ACHN (cell line): ENCODE data around the gene RNF151.

ENCODE experiments used
- DNase-seq: peaks from one replicate; pipeline ENCODE4 v3.0.0-alpha.2; 2015
- in situ Hi-C: cut with HindIII; loops from 2 replicates; pipeline ENCODE4 v1.10.0; 2017; ENCODE audit warnings: low sequenced_read_pairs, low pct_ligation_motif_present, low pct_unique_long_range_greater_than_20kb

RNF151 gene

DNA sequence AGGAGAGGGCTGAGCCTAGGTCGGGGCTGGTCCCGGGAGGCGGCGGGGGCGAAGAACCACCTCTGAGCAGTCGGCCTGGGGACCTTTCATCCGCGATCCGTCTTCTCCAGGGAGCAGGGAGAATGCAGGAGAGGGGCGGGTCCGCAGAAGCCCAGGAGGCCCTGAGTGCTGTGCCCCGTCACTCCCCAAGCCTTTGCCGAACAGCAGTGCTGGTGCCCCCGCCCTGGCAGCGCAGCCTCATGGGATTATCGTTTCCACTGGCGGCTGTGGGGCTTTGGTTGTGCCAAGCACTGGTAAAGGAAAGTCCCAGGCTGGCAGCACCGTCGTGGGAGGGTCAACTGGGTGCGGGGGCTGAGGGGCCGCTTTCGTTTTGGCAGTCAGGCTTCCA lies 5.8 kb downstream of the RNF151 start:
- in situ Hi-C loops, result no loop called here
- peak; percentile 55 for DNase-seq

DNA sequence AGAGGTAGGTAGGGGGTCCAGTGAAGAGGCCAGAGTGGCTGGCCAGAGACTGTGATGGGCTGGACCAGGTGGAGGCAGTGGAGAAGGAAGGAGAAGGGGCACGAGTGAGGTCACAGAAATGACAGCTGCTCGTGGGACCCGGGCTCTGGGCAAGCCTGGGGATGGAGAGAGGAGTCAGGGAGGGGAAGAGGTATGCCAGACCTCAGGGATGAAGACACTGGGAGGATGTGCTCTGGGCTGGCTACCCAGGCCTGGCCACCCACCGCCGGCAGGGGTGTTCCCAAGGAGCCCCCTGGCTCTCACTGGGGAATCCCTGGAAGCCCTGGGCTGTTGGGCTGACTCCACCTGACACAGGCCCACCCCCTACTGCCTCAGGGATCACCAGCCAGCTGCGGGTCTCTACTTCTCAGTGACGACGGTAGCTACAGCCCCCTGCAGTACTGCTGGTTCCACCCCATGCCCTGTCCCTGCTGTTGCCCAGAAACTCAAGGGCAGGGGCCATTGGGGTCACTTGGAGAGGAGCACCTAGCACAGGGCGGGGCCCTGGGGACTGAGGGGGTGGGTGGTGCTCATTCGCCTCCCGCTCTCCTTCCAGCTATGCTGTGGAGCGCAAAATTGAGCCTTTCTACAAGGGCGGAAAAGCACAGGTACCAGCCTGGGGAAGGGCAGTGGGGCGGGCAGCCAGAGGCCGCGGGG lies 7.0 kb downstream of the RNF151 start:
- DNase-seq, result no peak
- in situ Hi-C loops, result no loop called here

DNA sequence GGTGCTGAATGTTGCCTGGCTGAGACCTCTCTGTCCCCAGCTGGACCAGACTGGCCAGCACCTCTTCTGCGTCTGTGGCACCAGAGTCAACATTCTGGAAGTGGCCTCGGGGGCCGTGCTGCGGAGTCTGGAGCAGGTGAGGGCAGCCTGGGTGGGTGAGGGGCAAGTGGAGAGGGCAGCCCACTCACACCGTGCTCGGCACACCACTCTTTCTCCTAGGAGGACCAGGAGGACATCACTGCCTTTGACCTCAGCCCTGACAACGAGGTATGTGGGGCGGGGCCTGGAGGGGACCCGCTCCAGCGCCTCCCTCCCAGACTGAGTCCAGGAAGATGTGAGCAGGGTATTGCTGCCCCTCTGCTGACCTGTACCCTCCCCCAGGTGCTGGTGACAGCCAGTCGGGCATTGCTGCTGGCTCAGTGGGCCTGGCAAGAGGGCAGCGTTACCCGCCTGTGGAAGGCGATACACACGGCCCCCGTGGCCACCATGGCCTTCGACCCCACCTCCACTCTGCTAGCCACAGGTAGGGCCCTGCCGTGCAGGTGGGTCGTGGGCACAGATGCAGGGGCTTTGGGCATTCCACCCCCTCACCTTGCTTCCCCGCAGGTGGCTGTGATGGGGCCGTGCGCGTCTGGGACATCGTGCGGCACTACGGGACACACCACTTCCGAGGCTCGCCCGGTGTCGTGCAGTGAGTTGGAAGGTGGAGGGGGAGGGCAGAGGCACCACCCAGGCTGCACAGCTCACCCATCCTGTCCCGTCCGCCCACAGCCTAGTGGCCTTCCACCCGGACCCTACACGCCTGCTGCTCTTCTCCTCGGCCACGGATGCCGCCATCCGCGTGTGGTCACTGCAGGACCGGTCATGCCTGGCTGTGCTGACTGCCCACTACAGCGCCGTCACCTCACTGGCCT lies 7.8 kb downstream of the RNF151 start:
- in situ Hi-C loops, result no loop called here
- no peak for DNase-seq

DNA sequence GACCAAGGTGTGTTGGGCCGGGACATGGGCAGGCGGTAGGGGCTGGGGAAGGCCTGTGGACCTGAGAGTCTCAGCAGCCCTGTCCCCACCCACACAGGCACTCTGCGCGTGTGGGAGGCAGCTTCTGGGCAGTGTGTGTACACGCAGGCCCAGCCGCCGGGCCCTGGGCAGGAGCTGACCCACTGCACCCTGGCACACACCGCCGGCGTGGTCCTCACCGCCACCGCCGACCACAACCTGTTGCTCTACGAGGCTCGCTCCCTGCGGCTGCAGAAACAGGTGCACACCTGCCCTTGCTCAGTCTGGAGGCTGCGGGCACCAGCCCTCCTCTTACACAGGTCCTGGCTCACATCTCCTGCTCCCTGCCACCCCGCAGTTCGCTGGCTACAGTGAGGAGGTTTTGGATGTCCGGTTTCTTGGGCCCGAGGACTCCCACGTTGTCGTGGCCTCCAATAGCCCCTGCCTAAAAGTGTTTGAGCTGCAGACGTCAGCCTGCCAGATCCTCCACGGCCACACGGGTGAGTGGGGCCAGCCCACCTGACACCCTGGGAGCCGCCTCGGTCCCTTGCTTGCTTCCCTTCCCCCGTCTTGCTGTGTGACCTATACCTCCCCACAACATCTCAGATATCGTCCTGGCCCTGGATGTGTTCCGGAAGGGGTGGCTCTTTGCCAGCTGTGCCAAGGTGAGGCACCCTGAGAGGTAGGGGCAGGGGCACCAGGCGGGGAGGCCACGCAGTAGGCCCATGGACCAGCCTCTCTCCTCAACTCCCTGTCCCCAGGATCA lies 9.0 kb downstream of the RNF151 start:
- no peak for DNase-seq

DNA sequence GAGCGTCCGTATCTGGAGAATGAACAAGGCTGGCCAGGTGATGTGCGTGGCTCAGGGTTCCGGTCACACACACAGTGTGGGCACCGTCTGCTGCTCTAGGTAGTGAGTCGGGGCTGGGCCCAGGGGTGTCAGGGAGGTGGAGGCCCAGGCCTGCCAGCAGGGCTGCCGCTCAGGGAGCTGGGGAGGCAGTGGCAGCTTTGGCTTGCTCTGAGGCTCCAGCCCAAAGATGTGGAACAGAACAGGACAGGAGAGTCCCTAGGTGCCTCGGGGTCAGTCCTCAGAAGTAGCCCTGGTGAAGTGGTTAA lies 9.5 kb downstream of the RNF151 start:
- in situ Hi-C loops, result no loop called here
- no peak for DNase-seq

More for the DNA sequence above, 9.0 kb downstream of the RNF151 start:
- in situ Hi-C loops, result no loop called here

DNA sequence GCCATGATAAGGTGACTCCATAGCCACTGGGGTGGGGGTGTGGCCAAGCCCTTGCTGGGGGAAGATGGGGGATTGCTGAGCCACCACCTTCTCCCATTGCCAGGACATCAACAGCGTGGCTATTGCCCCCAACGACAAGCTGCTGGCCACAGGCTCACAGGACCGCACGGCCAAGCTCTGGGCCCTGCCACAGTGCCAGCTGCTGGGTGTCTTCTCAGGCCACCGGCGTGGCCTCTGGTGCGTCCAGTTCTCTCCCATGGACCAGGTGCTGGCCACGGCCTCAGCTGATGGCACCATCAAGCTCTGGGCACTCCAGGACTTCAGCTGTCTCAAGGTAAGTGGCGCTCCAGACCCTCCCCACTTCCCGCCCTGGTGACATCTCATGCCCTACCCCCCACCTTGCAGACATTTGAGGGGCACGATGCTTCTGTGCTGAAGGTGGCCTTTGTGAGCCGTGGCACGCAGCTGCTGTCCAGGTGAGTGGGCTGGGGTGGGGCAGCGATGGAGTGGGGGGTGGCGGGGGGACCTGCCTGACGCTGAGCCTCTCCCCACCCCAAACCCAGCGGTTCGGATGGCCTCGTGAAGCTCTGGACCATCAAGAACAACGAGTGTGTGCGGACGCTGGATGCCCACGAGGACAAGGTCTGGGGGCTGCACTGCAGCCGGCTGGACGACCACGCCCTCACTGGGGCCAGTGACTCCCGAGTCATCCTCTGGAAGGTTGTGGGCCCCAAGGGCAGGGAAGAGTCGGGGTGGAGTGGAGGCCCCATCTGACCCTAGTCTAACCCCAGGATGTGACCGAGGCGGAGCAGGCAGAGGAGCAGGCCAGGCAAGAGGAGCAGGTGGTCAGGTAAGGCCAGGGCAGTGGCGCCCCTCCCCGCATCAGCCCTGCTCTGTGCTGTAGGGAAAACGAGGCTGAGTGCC lies 10.6 kb downstream of the RNF151 start:
- in situ Hi-C loops, result no loop called here
- no peak for DNase-seq

DNA sequence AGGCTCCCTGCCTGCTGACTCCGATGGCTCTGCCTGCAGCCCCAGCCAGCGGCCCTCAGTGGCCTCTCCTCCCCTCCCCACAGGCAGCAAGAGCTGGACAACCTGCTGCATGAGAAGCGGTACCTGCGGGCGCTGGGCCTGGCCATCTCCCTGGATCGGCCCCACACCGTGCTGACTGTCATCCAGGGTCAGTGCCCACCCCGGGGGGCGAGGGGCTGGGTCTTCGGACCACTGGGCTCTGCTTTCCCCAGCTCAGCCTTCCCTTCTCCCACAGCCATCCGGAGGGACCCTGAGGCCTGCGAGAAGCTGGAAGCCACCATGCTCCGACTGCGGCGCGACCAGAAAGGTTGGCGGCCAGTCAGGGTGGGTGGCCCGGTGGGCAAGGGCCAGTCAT lies 11.2 kb downstream of the RNF151 start:
- DNase-seq, result no peak
- in situ Hi-C loops, result no loop called here

DNA sequence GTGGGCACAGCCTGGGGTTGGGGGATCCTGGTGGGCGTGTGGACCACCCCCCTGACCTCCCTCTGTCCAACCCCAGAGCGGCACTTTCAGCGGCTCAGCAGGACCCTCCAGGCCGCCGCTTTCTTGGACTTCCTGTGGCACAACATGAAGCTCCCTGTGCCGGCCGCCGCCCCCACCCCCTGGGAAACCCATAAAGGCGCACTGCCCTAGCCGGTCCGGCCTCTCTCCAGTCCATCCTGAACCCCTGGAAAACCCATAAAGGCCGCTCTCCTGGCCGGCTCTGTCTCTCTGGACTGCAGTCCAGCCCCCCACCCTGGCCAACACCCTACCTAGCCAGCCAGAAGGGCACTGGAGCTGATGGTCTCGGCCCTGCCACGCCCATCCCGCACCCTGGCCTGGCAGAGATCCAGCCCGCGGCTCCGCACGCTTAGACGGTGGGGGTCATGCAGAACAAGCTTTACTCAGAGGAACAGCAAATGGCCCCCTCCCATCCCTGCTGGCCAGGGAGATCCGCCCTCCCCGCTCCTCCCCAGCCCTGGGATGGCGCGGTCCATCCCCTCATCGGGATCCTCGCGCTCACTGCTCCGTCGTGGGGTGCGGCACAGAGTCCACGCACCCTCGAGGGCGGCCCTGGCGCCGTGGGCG lies 11.9 kb downstream of the RNF151 start:
- in situ Hi-C loops, result no loop called here
- DNase-seq, result no peak

DNA sequence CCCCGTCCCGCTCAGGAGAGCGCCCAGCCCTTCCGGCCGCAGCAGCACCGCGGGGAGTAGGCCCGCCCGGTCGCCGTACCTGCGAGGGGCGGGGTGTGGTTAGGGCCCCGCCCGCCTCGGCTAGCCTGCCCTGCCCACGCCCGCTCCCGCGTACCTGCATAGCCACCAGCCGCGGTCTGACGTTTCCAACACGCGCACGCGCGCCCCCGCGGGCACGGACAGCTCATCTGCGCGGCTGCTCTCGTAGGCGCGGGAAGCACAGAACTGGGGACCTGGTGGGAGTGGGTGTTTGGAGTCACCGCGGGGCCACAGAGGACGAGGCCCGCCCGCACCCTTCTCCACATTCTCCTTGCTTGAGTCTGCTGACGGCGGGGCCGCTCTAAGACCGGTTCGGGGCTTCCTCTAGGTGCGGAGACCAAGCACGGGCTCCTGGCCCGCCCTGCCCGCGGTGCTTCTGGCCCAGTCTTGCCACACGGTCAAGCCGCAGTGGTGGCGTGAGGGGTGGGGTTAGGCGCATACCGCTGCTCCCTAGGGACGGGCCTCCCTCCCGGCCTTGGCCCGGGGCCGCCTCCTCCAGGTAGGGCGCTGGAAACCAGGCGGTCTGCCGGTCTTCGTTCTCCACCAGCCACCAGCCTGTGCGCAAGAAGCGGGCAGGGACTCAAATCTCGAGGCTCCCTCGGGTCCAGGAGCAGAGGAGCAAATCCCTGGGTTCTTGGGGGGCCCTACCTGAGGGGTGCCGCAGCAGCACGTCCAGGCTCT lies 12.8 kb downstream of the RNF151 start:
- in situ Hi-C loops, result no loop called here
- DNase-seq, result no peak

DNA sequence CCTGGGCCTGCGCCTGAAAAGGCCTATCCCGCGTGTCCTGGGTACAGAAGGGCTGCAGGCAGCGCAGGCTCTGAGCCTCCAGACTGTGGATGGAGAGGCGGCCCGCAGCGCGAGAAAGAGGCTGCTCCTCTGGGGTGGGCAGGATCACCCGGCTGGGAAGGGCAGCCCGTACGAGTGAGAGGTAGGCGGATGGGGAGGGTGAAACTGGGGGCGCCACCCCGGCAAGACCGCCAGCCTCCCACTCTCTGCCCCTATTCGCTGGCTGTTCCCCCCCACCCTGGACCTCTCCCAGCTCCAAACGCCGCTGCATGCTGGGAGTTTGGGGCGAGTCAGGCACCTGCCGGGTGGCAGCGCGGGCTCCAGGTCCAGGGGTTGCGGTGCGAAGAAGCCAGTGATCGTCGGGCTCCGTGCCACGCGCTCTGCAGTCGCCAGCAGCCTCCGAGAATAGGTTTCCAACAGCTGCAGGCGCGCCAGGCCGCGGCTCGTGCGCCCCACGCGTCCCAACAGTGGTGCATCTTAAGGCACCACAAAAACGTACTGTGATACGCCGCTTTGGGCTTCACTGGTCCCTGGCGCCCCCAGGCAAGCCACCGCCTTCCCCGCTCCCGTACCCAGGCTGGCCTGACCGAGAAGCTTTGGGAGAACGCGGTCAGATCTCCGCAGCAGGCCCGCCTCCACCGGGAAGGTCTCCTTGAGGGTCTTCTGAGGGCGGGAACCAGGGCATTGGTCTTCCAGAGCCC lies 13.5 kb downstream of the RNF151 start:
- in situ Hi-C loops, result no loop called here
- no peak for DNase-seq

DNA sequence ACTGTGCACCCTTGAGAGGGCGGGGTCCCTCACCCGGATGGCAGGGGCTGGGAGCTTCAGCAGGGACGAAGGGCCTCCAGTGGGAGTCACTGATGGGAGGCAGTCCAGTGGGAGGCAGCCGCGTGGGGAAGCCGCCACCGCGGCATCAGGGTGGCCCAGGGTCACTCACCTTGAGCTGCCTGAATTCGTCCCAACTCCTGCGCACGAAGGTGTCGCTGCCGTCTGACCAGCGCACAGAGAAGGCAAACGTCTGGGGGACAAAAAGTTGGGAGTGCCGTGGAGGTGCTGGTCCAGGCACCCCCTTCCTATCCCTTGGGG lies 14.1 kb downstream of the RNF151 start:
- DNase-seq, result no peak
- in situ Hi-C loops, result no loop called here

DNA sequence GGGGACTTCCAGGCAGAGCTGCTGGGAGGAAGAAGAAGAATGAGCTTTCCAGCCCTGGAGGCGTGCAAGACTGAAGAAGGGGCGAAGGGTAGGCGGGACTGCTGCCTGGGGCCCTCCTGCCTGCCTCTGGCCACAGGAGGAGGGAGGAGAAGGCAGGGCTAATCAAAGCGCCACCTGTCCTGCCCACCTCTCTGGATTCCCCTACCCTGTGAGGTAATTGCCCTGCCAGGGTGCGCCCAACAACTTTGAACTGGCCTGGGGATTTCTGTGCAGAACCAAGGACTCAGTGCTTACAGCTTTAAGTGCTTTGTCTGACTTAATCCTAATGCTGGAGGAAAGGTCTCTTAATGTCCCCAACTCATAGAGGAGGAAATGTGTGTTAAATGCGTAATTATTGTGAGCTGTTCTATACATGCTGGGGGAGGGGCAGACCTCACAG lies 14.8 kb downstream of the RNF151 start, which contains the start of gene NOXO1:
TSS of gene NOXO1 (minus strand) at position 72 of the 439 bp plus-strand sequence. CDS start 290 bp downstream, outside the sequence.
- no peak for DNase-seq

DNA sequence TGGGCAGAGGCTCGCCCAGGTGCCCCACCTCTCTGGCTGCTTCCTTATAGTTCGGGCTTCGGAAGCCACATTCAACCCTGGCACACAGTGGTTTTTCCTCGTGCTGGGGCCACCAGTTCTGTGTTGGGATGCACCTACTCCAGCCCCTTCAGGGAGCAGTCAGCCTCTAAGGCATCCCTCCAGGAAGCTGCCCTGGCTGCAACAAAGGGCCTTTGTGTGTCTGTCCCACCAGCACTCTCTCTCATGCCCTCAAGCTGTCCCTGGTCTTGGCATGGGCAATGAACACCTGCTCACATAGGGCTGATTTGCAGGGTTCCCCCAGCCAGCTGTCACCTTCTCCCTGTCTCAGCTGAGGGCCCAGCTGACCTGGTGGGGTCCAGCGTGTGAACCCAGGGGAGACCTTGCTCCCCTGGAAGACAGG lies 15.4 kb downstream of the RNF151 start:
- in situ Hi-C loops, result no loop called here
- no peak for DNase-seq

More for the DNA sequence above, 14.8 kb downstream of the RNF151 start, which contains the start of gene NOXO1:
- in situ Hi-C loops, result no loop called here

DNA sequence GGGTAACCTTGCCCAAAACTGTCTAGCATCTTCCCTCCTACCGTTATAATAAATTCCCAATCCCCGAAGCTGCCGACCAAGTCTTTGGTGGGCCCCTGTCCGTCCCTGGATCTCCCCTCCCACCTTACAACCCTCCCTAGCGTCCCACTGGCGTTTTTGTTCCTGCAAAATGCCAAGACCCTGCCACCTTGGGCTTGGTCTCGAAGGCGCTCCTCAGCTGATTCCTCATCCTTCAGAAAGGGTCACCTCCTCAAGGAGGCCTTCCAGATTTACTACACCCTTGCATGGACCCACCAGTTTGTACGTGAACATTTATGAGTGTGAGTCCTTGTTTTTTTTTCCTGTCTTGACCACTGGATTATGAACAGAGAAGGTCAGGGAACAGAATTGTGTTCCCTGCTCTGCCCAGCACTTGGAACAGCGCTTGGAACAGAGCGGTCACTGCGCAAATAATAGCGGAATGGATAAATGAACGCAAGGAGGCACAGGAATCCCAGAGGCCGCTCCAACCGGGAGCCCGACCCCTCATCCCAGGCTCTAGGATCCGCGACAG lies 16.4 kb downstream of the RNF151 start:
- in situ Hi-C loops, result no loop called here
- no peak for DNase-seq

DNA sequence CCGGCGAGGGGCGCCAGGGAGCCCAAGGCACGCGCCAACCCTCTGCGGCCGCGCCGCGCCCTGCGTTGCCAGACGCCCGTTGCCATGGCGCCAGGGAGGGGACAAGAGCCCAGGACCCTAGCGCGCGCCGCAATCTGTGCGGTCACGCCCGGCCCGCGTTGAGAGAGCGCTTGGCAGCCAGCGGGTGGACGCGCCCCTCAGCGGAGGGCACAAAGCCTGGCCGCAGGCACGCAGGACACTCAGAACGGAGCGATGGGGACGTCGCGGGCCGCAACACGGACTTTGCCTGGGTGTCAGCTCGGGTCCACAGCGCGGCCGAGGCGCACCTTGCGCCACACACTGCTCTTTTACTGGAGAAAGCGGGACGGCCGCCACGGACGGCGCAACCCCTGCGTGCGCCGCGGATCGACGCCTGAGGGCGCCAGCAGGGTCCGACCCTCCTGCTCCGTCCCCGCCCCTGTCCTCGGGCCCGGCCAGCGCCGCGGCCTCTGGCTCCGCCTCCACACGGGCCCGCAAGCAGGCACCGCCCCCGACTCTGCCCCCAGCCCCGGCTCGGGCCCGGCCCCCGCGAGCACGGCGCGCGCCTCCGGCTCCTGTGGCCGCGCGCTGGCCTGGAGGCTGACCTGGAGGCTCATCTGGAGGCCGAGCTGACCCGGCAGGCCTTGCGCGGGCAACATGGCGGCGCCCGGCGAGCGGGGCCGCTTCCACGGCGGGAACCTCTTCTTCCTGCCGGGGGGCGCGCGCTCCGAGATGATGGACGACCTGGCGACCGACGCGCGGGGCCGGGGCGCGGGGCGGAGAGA lies 17.1 kb downstream of the RNF151 start, which contains the start of gene GFER:
TSS of gene GFER (plus strand) at position 650 of the 803 bp plus-strand sequence. CDS start at position 676, 26 bp downstream.
- DNase-seq, result peak; percentile 97
- in situ Hi-C loops, result no loop called here
